GM23338 (cell line): ENCODE data around the gene EFTUD2.

ENCODE experiments used
- EZH2 ChIP-seq: fragments of 200-600 bp; sonication (generic); IDR thresholded peaks from one replicate; pipeline ENCODE4 v1.8.0; 2017; ENCODE audit warnings: antibody characterized with exemption, mild to moderate bottlenecking, low read depth; ENCODE audit not compliant: unreplicated experiment
- POLR2AphosphoS5 ChIP-seq: IDR thresholded peaks from 2 replicates; pipeline ENCODE4 v1.6.1; 2016; ENCODE audit warnings: antibody characterized with exemption, low read depth
- TF ChIP-seq, protein P1 (sequence below), 2 experiments: fragments of 200-600 bp in 1 of 2; sonication (generic) in 1 of 2; conservative IDR thresholded peaks; 2 replicates each; pipeline versions ENCODE4 v1.5.1 to v1.6.1; 2016 to 2017; ENCODE audit warnings: antibody characterized with exemption in 2 of 2, low read depth in 2 of 2, mild to moderate bottlenecking in 2 of 2, moderate library complexity in 1 of 2

DNA sequence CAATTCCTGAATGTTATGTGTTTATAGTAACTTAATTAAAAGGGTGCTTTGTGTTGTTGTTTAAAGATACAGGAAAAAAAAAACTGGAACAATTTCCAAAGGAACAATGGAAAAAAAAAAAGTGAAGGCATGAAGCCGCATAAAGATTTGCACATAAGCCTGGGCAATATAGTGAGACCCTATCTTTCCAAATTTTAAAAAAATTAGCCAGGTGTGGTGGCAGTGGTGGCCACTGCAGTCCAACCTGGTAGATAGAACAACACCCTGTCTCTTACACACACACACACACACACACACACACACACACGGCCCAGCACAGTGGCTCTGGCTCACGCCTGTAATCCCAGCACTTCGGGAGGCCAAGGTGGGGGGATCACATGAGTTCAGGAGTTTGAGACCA, 91.1 kb downstream of the EFTUD2 start:
- TF ChIP-seq, protein P1, sequence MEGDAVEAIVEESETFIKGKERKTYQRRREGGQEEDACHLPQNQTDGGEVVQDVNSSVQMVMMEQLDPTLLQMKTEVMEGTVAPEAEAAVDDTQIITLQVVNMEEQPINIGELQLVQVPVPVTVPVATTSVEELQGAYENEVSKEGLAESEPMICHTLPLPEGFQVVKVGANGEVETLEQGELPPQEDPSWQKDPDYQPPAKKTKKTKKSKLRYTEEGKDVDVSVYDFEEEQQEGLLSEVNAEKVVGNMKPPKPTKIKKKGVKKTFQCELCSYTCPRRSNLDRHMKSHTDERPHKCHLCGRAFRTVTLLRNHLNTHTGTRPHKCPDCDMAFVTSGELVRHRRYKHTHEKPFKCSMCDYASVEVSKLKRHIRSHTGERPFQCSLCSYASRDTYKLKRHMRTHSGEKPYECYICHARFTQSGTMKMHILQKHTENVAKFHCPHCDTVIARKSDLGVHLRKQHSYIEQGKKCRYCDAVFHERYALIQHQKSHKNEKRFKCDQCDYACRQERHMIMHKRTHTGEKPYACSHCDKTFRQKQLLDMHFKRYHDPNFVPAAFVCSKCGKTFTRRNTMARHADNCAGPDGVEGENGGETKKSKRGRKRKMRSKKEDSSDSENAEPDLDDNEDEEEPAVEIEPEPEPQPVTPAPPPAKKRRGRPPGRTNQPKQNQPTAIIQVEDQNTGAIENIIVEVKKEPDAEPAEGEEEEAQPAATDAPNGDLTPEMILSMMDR (conservative IDR thresholded peaks at IDR 0.05; ENCODE audit: low read depth in 2 of 2), result no peak
- no peak for TF ChIP-seq EZH2
- TF ChIP-seq POLR2AphosphoS5, result no peak
